GM18508 (cell line): ENCODE data around the gene TP53TG5.

Experiments used
- ATAC-seq: cut with Tn5 transposase; IDR thresholded peaks from one replicate; pipeline ENCODE4 v1.9.1; 2021; ENCODE audit warnings: moderate number of reproducible peaks; ENCODE audit not compliant: insufficient read depth, unreplicated experiment

Gene TP53TG5

DNA sequence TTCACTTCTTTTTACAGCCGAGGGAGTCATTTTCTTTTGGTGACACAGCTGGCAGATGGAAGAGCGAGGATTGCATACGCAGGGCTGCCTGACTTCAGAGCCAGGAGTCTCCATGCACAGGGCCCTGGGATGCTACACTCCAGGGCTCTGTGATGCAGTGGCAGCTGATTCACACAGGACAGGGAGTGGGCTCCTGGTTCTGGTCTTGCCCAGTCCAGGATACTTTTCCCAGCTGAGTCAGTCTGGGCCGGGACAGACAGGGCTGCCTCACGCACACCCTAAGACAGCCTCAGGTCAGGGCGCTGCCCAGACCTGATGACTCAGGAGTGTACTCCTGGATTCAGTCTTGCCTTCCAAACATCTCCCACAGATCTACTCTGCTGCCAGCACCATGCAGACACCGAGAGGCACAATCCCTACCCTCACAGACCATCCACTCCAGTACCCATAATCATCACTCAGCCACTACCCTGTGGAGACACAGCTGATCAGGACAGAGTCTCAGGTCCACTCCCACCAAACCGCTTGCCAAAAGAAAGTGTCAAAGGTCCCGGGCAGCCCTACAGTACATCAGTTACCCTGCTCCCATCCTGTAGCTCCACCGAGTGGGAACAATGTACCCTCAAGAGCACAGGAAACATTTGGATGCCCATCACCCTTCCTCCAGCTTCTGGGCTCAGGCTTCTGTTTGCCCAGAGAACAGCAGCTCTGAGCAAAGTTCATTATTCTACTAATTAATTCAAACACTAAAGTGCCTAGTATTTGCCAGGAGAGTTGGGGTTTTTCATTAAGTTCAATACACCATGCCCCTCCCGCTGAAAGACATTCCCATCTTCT lies 41.4 kb downstream of the TP53TG5 start:
- no peak for ATAC-seq

DNA sequence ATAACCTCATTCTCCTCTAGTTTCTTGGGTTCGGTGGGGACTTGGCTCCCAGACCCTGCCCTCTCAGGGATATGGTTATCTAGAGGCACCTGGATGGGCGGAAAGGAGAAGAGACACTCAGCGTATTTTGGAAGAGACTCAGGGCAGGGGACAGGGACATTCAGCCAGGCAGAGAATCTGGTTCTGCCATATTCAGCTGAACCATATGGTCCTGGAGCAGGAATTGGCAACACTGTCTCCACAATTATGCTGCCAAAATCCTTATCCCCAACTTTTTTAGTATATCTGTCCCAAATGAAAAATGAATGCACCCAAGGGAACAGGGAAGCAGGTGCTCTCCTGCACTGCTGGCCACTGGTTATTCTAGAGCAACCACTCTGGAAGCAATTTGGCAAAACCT lies 47.6 kb downstream of the TP53TG5 start:
- ATAC-seq = no peak

DNA sequence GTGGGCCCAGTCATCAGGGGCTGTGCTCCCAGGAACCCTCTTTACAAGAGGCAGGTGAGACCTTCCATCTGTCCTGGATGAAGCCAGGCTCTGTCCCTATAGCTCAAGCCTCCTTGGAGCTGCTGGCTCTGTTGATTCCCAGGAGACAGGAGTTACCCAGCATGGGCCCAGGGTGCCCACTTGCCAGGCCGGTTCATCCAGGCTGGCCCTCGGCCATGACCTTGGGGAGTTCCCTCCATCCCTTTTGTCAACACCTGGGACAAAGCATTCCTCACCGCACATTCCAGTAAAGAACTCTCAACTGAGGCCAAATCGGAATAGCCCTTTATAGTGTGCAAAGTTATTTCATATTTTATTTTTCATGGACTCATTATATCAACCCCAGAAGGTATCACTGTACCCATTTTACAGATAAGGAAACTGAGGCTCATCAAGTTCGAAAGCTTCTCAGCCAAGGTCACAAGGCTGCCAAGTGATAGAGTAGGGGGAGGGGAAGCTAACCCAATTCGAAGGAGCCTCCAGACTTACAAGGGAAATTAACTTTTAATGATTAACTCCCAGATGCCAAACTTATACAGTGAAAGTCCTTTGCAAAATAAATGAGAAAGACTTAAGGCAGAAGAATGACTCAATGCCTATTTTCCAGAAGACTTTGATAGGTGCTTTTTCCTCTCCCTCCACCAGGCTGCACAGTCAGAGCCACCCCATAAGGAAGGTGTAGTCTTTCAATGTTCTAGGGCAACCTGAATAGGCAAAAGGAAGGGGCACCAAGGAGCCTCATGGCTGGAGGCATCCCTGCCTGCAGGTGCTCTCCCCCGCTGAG lies 48.4 kb downstream of the TP53TG5 start:
- no peak for ATAC-seq

DNA sequence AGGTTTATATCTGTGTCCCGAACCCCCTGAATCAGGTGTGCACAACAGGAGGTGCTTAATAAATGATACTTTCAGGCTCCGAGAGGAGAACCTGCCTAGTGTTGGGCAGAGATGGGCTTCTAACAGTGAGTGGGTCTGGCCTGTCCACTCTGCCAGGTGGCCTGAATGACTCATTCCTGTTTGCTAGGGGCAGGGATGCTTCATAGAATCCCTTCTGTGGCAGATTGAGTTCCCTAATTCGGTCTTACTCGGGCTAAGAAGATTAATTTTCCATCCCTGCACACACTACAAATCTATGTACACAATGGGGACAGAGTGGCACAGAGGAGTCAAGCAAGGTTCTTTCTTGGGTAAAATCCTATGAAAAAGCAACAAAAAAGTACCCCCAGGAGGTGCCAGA lies 49.7 kb downstream of the TP53TG5 start:
- no peak for ATAC-seq

DNA sequence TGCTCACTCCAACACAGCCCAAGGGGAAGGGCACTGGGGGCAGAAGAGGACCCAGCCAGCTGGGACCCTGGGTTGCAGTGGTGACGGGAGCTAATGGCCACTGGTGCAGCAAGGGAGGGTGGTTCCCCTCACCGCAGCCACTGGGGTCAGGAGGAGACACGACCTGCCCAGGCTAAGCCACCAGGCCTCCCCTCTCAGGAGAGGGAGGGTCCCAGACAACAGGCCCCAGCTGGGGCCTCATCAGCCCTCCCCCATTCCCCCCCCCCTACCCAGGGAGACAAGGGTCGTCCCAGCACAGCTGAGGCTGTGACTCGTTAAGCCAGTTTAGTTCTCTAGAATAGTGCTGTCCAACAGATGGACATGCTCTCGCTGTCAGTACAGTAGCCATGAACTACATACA lies 52.8 kb downstream of the TP53TG5 start:
- ATAC-seq = no peak

DNA sequence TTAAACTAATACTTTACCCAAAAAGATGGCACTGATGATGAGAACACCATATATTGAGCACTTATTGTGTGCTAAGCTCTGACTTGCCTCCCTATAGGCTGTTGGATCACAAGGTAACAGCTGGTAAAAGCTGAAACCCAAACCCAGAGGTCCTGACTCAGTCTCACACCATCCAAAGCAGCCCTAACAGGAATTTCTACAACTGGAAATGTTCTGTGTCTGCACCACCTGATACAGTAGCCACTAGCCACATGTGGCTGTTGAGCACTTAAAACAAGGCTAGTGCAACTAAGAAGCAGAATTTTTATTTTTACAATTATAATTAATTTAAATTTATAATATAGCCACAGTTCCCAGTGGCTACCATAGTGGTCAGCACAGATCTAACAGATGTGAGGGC lies 54.4 kb downstream of the TP53TG5 start:
- ATAC-seq = no peak

DNA sequence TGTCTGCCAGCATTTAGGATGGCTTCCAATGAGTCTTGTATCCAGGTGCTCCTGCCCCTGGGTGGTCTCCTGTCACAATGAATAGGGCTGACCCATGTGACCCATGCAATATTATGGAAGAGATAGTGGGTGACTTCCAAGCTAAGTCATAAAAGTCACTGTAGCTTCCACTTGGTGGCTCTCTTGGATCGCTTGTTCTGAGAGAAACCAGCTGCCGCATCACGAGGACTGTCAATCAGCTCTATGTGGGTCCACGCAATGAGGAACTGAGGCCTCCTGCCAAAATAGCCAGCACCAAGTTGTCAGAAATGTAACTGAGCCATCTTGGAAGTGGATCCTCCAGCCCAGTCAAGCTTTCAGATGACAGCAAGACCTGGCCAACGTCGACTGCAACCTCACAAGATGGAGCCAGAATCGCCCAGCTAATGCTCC lies 55.2 kb downstream of the TP53TG5 start:
- ATAC-seq = no peak
